NCI-H1092 treated with DMSO at 0.1 percent for 48 hours (cell line): ENCODE measurements around the gene HMGCR.

Experiments
- DNase-seq: peaks from one replicate; lab custom pipeline; 2025; lab: John Stamatoyannopoulos, UW

HMGCR gene

GRCh38 chr5:75381456-75381855 lies 44.4 kb downstream of the HMGCR start:
- no peak for DNase-seq

DNA sequence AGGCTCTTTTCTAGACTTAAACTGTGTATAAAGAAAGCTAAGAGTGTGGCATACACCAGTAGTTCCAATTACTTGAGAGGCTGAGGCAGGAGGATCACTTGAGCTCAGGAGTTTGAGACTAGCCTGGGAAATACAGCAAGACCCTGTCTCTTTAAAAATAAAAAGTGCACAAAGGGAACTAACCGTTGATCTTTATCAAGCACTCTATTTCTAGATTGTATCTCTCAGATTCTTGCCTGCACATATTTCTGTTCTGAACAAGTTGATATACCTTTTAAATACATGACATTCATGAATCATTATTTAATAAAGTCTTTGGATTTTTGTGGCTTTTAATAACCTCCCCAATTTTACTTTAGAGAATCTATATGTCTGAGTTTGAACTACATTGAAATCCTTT lies 47.2 kb downstream of the HMGCR start:
- DNase-seq, result no peak

DNA sequence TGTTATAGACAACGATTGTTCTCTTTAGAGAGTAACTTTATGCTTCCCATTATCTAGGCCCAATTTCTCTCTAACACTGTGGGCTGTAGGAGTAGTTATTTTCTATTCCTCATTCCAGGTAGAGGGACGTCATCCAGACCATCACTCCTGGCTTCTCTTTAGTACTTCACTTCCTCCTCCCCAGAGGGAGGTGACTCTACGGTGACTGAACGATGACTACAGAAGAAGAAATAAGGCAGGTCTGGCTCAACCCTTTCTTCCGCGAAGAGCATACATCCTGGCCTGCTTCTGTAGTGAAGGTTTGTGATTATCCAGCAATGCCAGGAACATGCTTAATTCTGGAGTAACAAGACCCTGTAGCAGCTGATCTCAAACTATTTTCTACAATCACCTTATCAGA lies 50.8 kb downstream of the HMGCR start:
- DNase-seq, result no peak

DNA sequence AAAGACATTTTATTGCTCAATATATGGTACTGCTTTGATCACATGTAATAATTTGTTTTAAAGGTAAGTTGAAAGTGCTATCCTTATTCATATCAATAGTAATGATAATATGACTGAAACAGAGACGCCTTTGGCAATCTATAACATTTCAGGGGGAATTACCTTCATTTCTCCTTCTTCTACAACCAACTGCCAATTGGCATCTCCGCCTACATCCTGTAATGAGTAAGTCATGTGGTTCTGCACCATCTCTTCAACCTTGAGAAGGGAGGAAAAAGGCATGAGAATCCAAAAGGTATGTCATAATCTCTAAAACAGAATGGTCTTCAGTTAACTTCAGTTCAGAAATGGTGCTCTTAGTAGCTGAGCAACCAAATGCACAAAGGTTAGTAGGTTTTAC lies 52.4 kb downstream of the HMGCR start:
- DNase-seq, result no peak

- DNase-seq, result no peak
Measured at GRCh38 chr5:75395277-75395676, 58.3 kb downstream of the HMGCR start.

- DNase-seq, result no peak
Measured at GRCh38 chr5:75405296-75405695, 68.3 kb downstream of the HMGCR start.
